HepG2 (cell line): ENCODE results near the gene CHP1. TPM values are rescaled to one million over a fixed set of nuclear protein-coding genes. Genes with fewer than 3 reads are reported as not detected.
A peak's percentile ranks its signal among the peaks of the same experiment; 100 is the strongest.

Experiments used
- CCDC6 ChIP-seq: sonication (generic); formaldehyde crosslinking; IDR thresholded peaks from 2 replicates; pipeline ENCODE4 v1.8.1; 2022; ENCODE audit warnings: mild to moderate bottlenecking, missing genetic modification reagents, moderate library complexity
- EHMT2 ChIP-seq: fragments of 200-600 bp; sonication (generic); IDR thresholded peaks from 2 replicates; pipeline ENCODE4 v1.7.0; 2017; ENCODE audit warnings: antibody characterized with exemption, low read depth, low read length, borderline replicate concordance
- HNRNPL ChIP-seq: fragments of 200-400 bp; formaldehyde crosslinking; IDR thresholded peaks from 2 replicates; pipeline ENCODE4 v1.6.1; 2017; ENCODE audit warnings: mild to moderate bottlenecking, low read depth, low read length
- KLF12 ChIP-seq: sonication (generic); formaldehyde crosslinking; IDR thresholded peaks from 2 replicates; pipeline ENCODE4 v1.4.0; 2020; ENCODE audit warnings: missing genetic modification reagents, borderline replicate concordance
- SCMH1 ChIP-seq: sonication (generic); formaldehyde crosslinking; IDR thresholded peaks from 2 replicates; pipeline ENCODE4 v1.9.0; 2021; ENCODE audit warnings: missing genetic modification reagents, mild to moderate bottlenecking, borderline replicate concordance
- SOX13 ChIP-seq, 3 experiments: fragments of 450-650 bp in 1 of 3; sonication (generic) in 1 of 3; formaldehyde crosslinking in 1 of 3; IDR thresholded peaks in 2 of 3; conservative IDR thresholded peaks in 1 of 3; 2 replicates each; pipeline versions ENCODE4 v1.5.0 to v1.6.1; 2016 to 2020; ENCODE audit warnings: antibody characterized with exemption in 1 of 3, mild to moderate bottlenecking in 1 of 3, missing compliant biosample characterization in 1 of 3, missing genetic modification reagents in 1 of 3, moderate library complexity in 1 of 3
- TMF1 ChIP-seq: sonication (generic); formaldehyde crosslinking; IDR thresholded peaks from 2 replicates; pipeline ENCODE4 v1.8.1; 2022; ENCODE audit warnings: low read depth, missing genetic modification reagents
- ZNF230 ChIP-seq: sonication (generic); formaldehyde crosslinking; IDR thresholded peaks from 2 replicates; pipeline ENCODE4 v1.4.0; 2020; ENCODE audit warnings: mild to moderate bottlenecking, missing genetic modification reagents
- ZNF484 ChIP-seq: sonication (generic); formaldehyde crosslinking; IDR thresholded peaks from 2 replicates; pipeline ENCODE4 v1.5.1; 2020; ENCODE audit warnings: mild to moderate bottlenecking, low read depth, missing genetic modification reagents, borderline replicate concordance
- ZNF552 ChIP-seq: sonication (generic); formaldehyde crosslinking; IDR thresholded peaks from 2 replicates; pipeline ENCODE4 v1.9.0; 2022; ENCODE audit warnings: missing genetic modification reagents, mild to moderate bottlenecking, borderline replicate concordance
- ZNF780A ChIP-seq: sonication (generic); formaldehyde crosslinking; IDR thresholded peaks from 2 replicates; pipeline ENCODE4 v1.8.0; 2022; ENCODE audit warnings: mild to moderate bottlenecking, missing genetic modification reagents, moderate library complexity
- ZNF891 ChIP-seq: sonication (generic); formaldehyde crosslinking; IDR thresholded peaks from 2 replicates; pipeline ENCODE4 v1.5.0; 2020; ENCODE audit warnings: mild to moderate bottlenecking, missing genetic modification reagents
- polyA plus RNA-seq, 8 experiments: library from polyadenylated mRNA; depleted of rRNA in 3 of 8; stranded (reverse) in 7 of 8; unstranded in 1 of 8; fragments of >200 nt; fragmentation: Illumina TruSeq in 4 of 8; extraction: Trizol in 4 of 8; gene quantifications; 2 replicates each; pipeline versions ENCODE4 v1.2.1 to v1.2.3, GENCODE V29; 2011 to 2016; ENCODE audit warnings: low read depth in 4 of 8, missing spikeins in 1 of 8, mixed read lengths in 1 of 8; ENCODE audit not compliant: insufficient read depth in 1 of 8
- total RNA-seq, 5 experiments: library from RNA; depleted of rRNA; stranded (reverse); fragments of >200 nt; fragmentation: Illumina TruSeq; extraction: Trizol; gene quantifications; 2 replicates each; pipeline ENCODE4 v1.2.3, GENCODE V29; 2016; ENCODE audit warnings: low read depth in 1 of 5
- TF ChIP-seq, protein P1 (sequence below): sonication (generic); formaldehyde crosslinking; IDR thresholded peaks from 2 replicates; pipeline ENCODE4 v1.9.0; 2021; ENCODE audit warnings: missing genetic modification reagents, borderline replicate concordance
- TF ChIP-seq, protein P2 (sequence below), 2 experiments: sonication (generic) in 1 of 2; formaldehyde crosslinking in 1 of 2; IDR thresholded peaks; 2 replicates each; pipeline versions ENCODE4 v1.4.0 to v1.6.1; 2016 to 2020; ENCODE audit warnings: borderline replicate concordance in 1 of 2, low read depth in 1 of 2, mild to moderate bottlenecking in 1 of 2, missing genetic modification reagents in 1 of 2
- TF ChIP-seq, protein P3 (sequence below): sonication (generic); formaldehyde crosslinking; IDR thresholded peaks from 2 replicates; pipeline ENCODE4 v1.5.1; 2020; ENCODE audit warnings: missing genetic modification reagents, mild to moderate bottlenecking, borderline replicate concordance
- TF ChIP-seq, protein P4 (sequence below): sonication (generic); formaldehyde crosslinking; IDR thresholded peaks from 2 replicates; pipeline ENCODE4 v1.4.0; 2020; ENCODE audit warnings: missing genetic modification reagents

The CHP1 gene
- total and polyA plus RNA-seq, 2 of the 13 experiments (the other 11 are each of a cell fraction or from before 2014, with no cell fraction given) = 49.6 to 76.4 TPM

- TF ChIP-seq EHMT2 (no peak), SCMH1 (no peak), SOX13 (IDR thresholded peaks at IDR 0.05) (no peak), SOX13 (CRISPR knock-in tag; conservative IDR thresholded peaks at IDR 0.05 in 1 of 2, IDR thresholded peaks at IDR 0.05 in 1 of 2) (0 out of 4 replicates have a peak, but pooled peaks of 1 of the 2 experiments have one; percentile 12), ZNF230 (CRISPR knock-in tag) (no peak; the same call in 1 of the 2 replicates), ZNF484 (no peak), ZNF780A (no peak), ZNF891 (CRISPR knock-in tag) (no peak; the same call in 1 of the 2 replicates), HNRNPL (0 out of 2 replicates have a peak, but pooled peaks have one; percentile 20), KLF12 (CRISPR knock-in tag) (no peak), ZNF552 (CRISPR knock-in tag) (0 out of 2 replicates have a peak, but pooled peaks have one; percentile 11), CCDC6 (CRISPR knock-in tag) (no peak; the same call in 1 of the 2 replicates), TMF1 (CRISPR knock-in tag) (no peak)
- TF ChIP-seq, protein P1, sequence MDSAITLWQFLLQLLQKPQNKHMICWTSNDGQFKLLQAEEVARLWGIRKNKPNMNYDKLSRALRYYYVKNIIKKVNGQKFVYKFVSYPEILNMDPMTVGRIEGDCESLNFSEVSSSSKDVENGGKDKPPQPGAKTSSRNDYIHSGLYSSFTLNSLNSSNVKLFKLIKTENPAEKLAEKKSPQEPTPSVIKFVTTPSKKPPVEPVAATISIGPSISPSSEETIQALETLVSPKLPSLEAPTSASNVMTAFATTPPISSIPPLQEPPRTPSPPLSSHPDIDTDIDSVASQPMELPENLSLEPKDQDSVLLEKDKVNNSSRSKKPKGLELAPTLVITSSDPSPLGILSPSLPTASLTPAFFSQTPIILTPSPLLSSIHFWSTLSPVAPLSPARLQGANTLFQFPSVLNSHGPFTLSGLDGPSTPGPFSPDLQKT = no peak
- TF ChIP-seq, protein P2, sequence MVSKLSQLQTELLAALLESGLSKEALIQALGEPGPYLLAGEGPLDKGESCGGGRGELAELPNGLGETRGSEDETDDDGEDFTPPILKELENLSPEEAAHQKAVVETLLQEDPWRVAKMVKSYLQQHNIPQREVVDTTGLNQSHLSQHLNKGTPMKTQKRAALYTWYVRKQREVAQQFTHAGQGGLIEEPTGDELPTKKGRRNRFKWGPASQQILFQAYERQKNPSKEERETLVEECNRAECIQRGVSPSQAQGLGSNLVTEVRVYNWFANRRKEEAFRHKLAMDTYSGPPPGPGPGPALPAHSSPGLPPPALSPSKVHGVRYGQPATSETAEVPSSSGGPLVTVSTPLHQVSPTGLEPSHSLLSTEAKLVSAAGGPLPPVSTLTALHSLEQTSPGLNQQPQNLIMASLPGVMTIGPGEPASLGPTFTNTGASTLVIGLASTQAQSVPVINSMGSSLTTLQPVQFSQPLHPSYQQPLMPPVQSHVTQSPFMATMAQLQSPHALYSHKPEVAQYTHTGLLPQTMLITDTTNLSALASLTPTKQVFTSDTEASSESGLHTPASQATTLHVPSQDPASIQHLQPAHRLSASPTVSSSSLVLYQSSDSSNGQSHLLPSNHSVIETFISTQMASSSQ (IDR thresholded peaks at IDR 0.05; ENCODE audit: low read depth) = no peak
- TF ChIP-seq, protein P2 (CRISPR knock-in tag; IDR thresholded peaks at IDR 0.05; ENCODE audit: borderline replicate concordance) = no peak
- TF ChIP-seq, protein P3, sequence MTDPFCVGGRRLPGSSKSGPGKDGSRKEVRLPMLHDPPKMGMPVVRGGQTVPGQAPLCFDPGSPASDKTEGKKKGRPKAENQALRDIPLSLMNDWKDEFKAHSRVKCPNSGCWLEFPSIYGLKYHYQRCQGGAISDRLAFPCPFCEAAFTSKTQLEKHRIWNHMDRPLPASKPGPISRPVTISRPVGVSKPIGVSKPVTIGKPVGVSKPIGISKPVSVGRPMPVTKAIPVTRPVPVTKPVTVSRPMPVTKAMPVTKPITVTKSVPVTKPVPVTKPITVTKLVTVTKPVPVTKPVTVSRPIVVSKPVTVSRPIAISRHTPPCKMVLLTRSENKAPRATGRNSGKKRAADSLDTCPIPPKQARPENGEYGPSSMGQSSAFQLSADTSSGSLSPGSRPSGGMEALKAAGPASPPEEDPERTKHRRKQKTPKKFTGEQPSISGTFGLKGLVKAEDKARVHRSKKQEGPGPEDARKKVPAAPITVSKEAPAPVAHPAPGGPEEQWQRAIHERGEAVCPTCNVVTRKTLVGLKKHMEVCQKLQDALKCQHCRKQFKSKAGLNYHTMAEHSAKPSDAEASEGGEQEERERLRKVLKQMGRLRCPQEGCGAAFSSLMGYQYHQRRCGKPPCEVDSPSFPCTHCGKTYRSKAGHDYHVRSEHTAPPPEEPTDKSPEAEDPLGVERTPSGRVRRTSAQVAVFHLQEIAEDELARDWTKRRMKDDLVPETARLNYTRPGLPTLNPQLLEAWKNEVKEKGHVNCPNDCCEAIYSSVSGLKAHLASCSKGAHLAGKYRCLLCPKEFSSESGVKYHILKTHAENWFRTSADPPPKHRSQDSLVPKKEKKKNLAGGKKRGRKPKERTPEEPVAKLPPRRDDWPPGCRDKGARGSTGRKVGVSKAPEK = no peak
- TF ChIP-seq, protein P4, sequence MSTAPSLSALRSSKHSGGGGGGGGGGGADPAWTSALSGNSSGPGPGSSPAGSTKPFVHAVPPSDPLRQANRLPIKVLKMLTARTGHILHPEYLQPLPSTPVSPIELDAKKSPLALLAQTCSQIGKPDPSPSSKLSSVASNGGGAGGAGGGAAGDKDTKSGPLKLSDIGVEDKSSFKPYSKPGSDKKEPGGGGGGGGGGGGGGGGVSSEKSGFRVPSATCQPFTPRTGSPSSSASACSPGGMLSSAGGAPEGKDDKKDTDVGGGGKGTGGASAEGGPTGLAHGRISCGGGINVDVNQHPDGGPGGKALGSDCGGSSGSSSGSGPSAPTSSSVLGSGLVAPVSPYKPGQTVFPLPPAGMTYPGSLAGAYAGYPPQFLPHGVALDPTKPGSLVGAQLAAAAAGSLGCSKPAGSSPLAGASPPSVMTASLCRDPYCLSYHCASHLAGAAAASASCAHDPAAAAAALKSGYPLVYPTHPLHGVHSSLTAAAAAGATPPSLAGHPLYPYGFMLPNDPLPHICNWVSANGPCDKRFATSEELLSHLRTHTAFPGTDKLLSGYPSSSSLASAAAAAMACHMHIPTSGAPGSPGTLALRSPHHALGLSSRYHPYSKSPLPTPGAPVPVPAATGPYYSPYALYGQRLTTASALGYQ (CRISPR knock-in tag) = peak; percentile 60; the same call in 1 of the 2 replicates
These were observed 52.8 kb downstream of the CHP1 start (continued) for GRCh38 chr15:41283653-41284426.
